Subcutaneous adipose tissue (tissue), 4 donors: Measurements from ENCODE around the gene NELL1. TPM values are rescaled to one million over a fixed set of nuclear protein-coding genes. Genes with fewer than 3 reads are reported as not detected.

ENCODE experiments used
- total RNA-seq, 4 donors: library from RNA; depleted of rRNA; stranded (reverse); fragments of >200 nt; gene quantifications; one replicate each; pipeline ENCODE4 v1.1.0, GENCODE V29; 2016
- TF ChIP-seq, protein P1 (sequence below): fragments of 450-650 bp; IDR thresholded peaks from one replicate; pipeline ENCODE4 v1.5.1; 2016; ENCODE audit warnings: low read depth, mild to moderate bottlenecking, control low read depth, antibody characterized with exemption, moderate library complexity

Gene NELL1
- total RNA-seq, 4 donors from 2014 or later, result not detected

GRCh38 chr11:20912922-20913512 lies 243.6 kb downstream of the NELL1 start:
- TF ChIP-seq, protein P1, sequence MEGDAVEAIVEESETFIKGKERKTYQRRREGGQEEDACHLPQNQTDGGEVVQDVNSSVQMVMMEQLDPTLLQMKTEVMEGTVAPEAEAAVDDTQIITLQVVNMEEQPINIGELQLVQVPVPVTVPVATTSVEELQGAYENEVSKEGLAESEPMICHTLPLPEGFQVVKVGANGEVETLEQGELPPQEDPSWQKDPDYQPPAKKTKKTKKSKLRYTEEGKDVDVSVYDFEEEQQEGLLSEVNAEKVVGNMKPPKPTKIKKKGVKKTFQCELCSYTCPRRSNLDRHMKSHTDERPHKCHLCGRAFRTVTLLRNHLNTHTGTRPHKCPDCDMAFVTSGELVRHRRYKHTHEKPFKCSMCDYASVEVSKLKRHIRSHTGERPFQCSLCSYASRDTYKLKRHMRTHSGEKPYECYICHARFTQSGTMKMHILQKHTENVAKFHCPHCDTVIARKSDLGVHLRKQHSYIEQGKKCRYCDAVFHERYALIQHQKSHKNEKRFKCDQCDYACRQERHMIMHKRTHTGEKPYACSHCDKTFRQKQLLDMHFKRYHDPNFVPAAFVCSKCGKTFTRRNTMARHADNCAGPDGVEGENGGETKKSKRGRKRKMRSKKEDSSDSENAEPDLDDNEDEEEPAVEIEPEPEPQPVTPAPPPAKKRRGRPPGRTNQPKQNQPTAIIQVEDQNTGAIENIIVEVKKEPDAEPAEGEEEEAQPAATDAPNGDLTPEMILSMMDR, result no peak

DNA sequence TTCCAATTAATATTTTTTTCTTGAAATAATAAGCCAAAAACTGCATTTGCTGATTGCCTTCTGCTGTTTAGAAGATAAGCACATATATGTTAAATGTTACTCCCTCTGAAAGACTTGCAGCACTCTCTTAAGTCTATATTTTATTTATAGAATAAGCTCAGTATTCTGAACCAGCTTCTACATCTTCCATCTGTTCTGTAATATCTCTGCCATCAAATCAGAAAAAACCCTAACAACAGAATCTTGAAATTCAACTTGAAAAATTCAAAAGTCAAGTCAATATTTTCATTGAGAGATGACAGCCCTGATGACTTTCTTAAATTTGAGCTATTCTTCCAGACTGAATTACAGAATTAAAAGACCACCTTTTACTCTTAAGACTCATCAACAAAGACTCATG lies 247.9 kb downstream of the NELL1 start:
- TF ChIP-seq, protein P1, result no peak

DNA sequence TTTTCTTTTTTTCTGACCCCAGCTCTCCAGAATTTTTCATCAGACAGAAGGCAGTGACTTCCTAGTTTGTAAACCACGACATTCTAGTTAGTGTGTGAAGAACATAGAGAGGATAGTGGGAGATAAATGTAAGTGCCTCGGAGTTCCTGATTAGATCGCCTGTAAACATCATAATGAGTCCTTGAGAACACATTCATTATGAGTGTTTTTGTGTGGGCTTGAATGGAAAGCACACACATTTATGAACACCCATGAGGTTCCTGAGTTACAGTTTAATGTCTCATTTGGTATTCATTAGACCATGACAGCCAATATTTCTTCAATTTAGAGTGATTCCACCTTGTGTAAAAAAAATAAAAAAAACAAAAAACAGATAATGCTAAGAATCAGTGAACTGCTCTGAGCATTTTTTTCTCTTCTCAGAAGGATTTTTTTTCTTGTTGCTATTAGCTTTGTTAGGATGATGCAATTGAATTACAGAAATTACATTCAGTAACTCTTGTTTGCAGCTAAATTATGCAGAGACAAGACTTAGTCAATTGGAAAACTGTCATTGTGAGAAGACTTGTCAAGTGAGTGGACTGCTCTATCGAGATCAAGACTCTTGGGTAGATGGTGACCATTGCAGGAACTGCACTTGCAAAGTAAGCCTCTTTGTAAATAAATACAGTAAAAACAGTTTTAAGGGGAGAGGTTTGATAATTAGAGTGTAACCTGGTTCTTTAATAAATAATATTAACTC lies 257.6 kb downstream of the NELL1 start:
- TF ChIP-seq, protein P1, result no peak

DNA sequence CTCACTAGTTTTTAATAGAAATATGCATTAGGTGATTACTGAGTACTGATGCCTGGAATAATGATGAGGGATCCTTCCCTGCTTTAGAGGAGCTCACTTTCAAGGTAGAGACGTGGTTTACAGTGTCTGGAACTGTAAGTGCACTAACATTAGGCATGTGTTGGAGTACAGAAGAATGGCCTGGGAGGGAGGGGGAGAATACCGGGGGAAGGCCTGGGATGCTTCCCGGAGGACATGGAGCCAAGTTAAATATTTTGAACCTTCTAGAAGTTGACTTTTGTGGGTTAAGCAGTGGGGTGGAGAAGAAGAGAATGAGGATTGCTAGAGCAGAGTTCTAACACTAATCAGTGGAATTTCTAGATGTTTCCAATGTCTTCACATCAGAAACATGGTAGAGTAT lies 261.6 kb downstream of the NELL1 start:
- TF ChIP-seq, protein P1, result no peak

DNA sequence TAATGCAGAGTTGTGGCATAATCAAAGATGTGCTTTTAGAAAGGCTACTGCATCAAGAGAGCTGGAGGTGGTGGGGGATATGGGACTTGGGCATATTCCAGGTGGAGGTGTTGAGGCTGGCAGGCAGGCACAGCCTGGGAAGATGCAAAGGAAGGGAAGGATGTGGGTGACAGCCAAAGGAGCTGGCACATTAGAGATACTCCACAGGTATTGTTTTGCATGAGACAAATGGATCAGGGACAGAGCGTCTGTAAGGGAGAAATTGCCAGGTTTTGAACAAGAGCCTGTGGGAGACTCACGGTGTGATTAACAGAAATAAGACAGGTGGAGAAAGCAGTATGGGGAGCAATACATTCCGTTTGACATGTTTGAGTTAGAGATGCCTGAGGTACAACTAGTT lies 263.7 kb downstream of the NELL1 start:
- TF ChIP-seq, protein P1, result no peak

DNA sequence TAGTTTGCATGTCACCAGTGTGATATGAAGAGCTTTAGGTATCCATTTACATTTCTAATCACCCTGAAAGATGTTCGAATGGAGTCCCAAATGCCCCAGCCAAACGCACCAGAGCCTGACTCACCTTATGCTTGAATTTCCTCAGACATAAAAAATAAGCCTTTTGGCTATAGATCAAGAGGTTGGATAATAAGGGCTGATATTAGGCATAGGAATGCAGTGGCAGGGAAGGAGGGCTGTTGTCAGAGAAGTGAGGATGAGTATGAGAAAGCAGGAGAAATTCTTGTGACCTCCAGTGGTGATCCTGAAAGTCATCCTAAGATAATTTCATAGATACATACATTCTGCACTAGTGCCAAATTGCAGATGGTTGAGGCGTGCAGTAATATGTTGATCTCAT lies 264.6 kb downstream of the NELL1 start:
- TF ChIP-seq, protein P1, result no peak

DNA sequence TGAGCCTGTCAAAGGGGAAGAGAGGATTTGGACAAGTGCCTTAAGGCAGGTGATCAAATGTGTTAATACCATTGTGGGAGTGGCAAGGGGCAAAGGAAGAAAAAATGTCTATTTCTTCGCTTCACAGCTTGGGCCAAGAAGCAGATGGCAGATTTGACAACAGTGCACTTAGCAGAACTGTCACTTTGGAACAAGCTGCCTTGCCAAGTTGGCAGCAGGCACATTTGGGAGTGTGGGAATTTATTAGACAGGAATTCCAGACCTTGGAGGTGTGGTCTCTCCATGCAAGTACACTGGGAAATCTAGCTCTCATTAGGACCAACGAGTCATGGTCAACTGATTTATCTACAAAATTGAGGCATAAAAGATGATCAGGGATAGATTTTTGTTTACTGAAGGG lies 265.1 kb downstream of the NELL1 start:
- TF ChIP-seq, protein P1, result no peak
